Measurements from ENCODE around the gene BRCA1.
"Not testable (repeated sequence)": the region's sequence is repeated elsewhere in the genome, so short reads cannot be mapped to it uniquely, and the experiment has no call there.

The BRCA1 gene

GRCh38 chr17:43125967-43126910 lies 1.1 kb upstream of the BRCA1 start:
- TF ChIP-seq CTCF (IDR thresholded peaks at IDR 0.05; ENCODE audit: low read length, missing control alignments) = no peak
- DNase-seq (ENCODE audit: low read depth) = no peak
- peak overlapping the region; percentile 98 for H3K4me3 ChIP-seq (replicated peaks; ENCODE audit: low read depth, low read length)

- TF ChIP-seq CTCF (IDR thresholded peaks at IDR 0.05; ENCODE audit: low read length, missing control alignments) = no peak
- DNase-seq (ENCODE audit: low read depth) = peak; percentile 33
- no peak overlapping the region for H3K4me3 ChIP-seq (replicated peaks; ENCODE audit: low read depth, low read length)
These were observed 6.2 kb downstream of the BRCA1 start for GRCh38 chr17:43118679-43119615.

- no peak overlapping the region for H3K4me3 ChIP-seq (replicated peaks; ENCODE audit: low read depth, low read length)
- TF ChIP-seq CTCF (IDR thresholded peaks at IDR 0.05; ENCODE audit: low read length, missing control alignments) = no peak
- DNase-seq (ENCODE audit: low read depth) = no peak
These were observed 11.0 kb downstream of the BRCA1 start for GRCh38 chr17:43114151-43114552.

GRCh38 chr17:43106552-43106951 lies 18.6 kb downstream of the BRCA1 start:
- no peak for DNase-seq (ENCODE audit: low read depth)
- H3K4me3 ChIP-seq (replicated peaks; ENCODE audit: low read depth, low read length) = no peak overlapping the region
- no peak for TF ChIP-seq CTCF (IDR thresholded peaks at IDR 0.05; ENCODE audit: low read length, missing control alignments)

GRCh38 chr17:43105146-43105545 lies 20.0 kb downstream of the BRCA1 start:
- TF ChIP-seq CTCF (IDR thresholded peaks at IDR 0.05; ENCODE audit: low read length, missing control alignments) = no peak
- DNase-seq (ENCODE audit: low read depth) = no peak
- H3K4me3 ChIP-seq (replicated peaks; ENCODE audit: low read depth, low read length) = no peak overlapping the region

- peak; percentile 7 for DNase-seq (ENCODE audit: low read depth)
- H3K4me3 ChIP-seq (replicated peaks; ENCODE audit: low read depth, low read length) = no peak overlapping the region
- no peak for TF ChIP-seq CTCF (IDR thresholded peaks at IDR 0.05; ENCODE audit: low read length, missing control alignments)
These were observed 20.5 kb downstream of the BRCA1 start for GRCh38 chr17:43104665-43105064.

- not testable (repeated sequence) for H3K4me3 ChIP-seq (replicated peaks; ENCODE audit: low read depth, low read length); DNase-seq (ENCODE audit: low read depth)
These were observed 29.8 kb downstream of the BRCA1 start for GRCh38 chr17:43095364-43095763.
